ENCODE results near the gene SPX.

- TF ChIP-seq CTCF (IDR thresholded peaks at IDR 0.05; ENCODE audit: control extremely low read depth in 1 of 3, insufficient read depth in 1 of 3, low read depth in 1 of 3, low read length in 3 of 3) (no peak), JUN (IDR thresholded peaks at IDR 0.05; ENCODE audit: low read depth, low read length) (no peak), POLR2A (IDR thresholded peaks at IDR 0.05; ENCODE audit: control extremely low read depth in 1 of 2, low read depth in 2 of 2, low read length in 2 of 2) (no peak), SUZ12 (IDR thresholded peaks at IDR 0.05; ENCODE audit: low read length) (no peak), SP1 (IDR thresholded peaks at IDR 0.05; ENCODE audit: low read depth, low read length) (no peak), EP300 (IDR thresholded peaks at IDR 0.05; ENCODE audit: borderline replicate concordance in 1 of 2, low read depth in 2 of 2, low read length in 2 of 2) (no peak), E2F6 (IDR thresholded peaks at IDR 0.05) (no peak), EZH2 (IDR thresholded peaks at IDR 0.05; ENCODE audit: low read depth, low read length, severe bottlenecking) (no peak), RXRA (IDR thresholded peaks at IDR 0.05; ENCODE audit: insufficient read depth, low read depth, low read length) (no peak), POLR2AphosphoS5 (IDR thresholded peaks at IDR 0.05; ENCODE audit: low read depth, low read length) (no peak), TAF1 (IDR thresholded peaks at IDR 0.05; ENCODE audit: low read depth, low read length) (no peak)
These were observed 20.6 kb downstream of the SPX start for GRCh38 chr12:21546716-21547115.

All from H1 (cell line).